Spleen (tissue), 11 donors: ENCODE results near the gene ZNF784. TPM values are rescaled to one million over a fixed set of nuclear protein-coding genes. Genes with fewer than 3 reads are reported as not detected.

ENCODE experiments used
- DNase-seq: peaks from one replicate; pipeline ENCODE4 v3.0.0-alpha.2; 2020
- H3K27ac ChIP-seq, 8 donors: fragments of 200-600 bp; sonication (generic) in 7 of 8; 1 replicate in 4 of 8; 2 replicates in 4 of 8; pipeline versions ENCODE4 v1.5.0 to v1.8.0; 2016 to 2021; ENCODE audit warnings: inconsistent platforms in 4 of 8, mild to moderate bottlenecking in 4 of 8, moderate library complexity in 1 of 8
- H3K27me3 ChIP-seq, 7 donors: fragments of 200-600 bp; sonication (generic) in 6 of 7; replicated peaks in 1 of 7; 1 replicate in 4 of 7; 2 replicates in 3 of 7; pipeline versions ENCODE4 v1.5.0 to v1.8.0; 2016 to 2021; ENCODE audit warnings: inconsistent platforms in 3 of 7, mild to moderate bottlenecking in 1 of 7
- H3K36me3 ChIP-seq, 6 donors: fragments of 200-600 bp; sonication (generic) in 5 of 6; 1 replicate in 4 of 6; 2 replicates in 2 of 6; pipeline versions ENCODE4 v1.5.0 to v1.8.0; 2016 to 2021; ENCODE audit warnings: inconsistent platforms in 2 of 6
- H3K4me1 ChIP-seq, 6 donors: fragments of 200-600 bp; sonication (generic) in 5 of 6; 1 replicate in 3 of 6; 2 replicates in 3 of 6; pipeline versions ENCODE4 v1.5.0 to v1.8.0; 2016 to 2021; ENCODE audit warnings: inconsistent platforms in 3 of 6
- H3K4me3 ChIP-seq, 8 donors: fragments of 200-600 bp; sonication (generic) in 7 of 8; 1 replicate in 4 of 8; 2 replicates in 4 of 8; pipeline versions ENCODE4 v1.5.0 to v1.8.0; 2016 to 2021; ENCODE audit warnings: inconsistent platforms in 4 of 8, mild to moderate bottlenecking in 4 of 8, moderate library complexity in 2 of 8
- H3K9me3 ChIP-seq, 8 donors: fragments of 200-600 bp; sonication (generic) in 7 of 8; 1 replicate in 4 of 8; 2 replicates in 4 of 8; pipeline versions ENCODE4 v1.5.0 to v1.8.0; 2016 to 2021; ENCODE audit warnings: inconsistent platforms in 4 of 8
- CTCF ChIP-seq, 11 experiments: fragments of 200-600 bp in 7 of 11; fragments of 450-650 bp in 4 of 11; sonication (generic) in 4 of 11; IDR thresholded peaks in 8 of 11; conservative IDR thresholded peaks in 3 of 11; 1 replicate in 7 of 11; 2 replicates in 4 of 11; pipeline versions ENCODE4 v1.4.0 to v1.8.0; 2016 to 2021; ENCODE audit warnings: antibody characterized with exemption in 11 of 11, inconsistent platforms in 4 of 11, mild to moderate bottlenecking in 1 of 11
- POLR2A ChIP-seq, 3 donors: fragments of 450-650 bp; IDR thresholded peaks; one replicate each; pipeline ENCODE4 v1.5.1; 2017; ENCODE audit warnings: antibody characterized with exemption in 3 of 3, mild to moderate bottlenecking in 1 of 3
- POLR2AphosphoS5 ChIP-seq, 3 donors: sonication (generic); formaldehyde crosslinking; IDR thresholded peaks; one replicate each; pipeline ENCODE4 v1.5.1; 2017; ENCODE audit warnings: antibody characterized with exemption in 3 of 3
- WGBS, 5 donors: extraction: QIAGEN DNeasy Blood & Tissue Kit in 3 of 5; methylation state at CpG; one replicate each; pipeline versions ENCODE4 v1.1.5 to v1.1.7; 2013 to 2018; 5-methylcytosine and 5-hydroxymethylcytosine counted together
- intact Hi-C: fragments of 100-400 bp; cut with DNase I; formaldehyde crosslinking; loops from one replicate; pipeline ENCODE4 v1.15.0; 2023; ENCODE audit warnings: low total_unique reads
- polyA plus RNA-seq, 3 donors: library from polyadenylated mRNA; stranded (reverse); fragments of 200-250 nt; gene quantifications; one replicate each; pipeline ENCODE4 v1.2.1, GENCODE V29; 2013
- total RNA-seq, 7 donors: library from RNA; depleted of rRNA in 3 of 7; stranded (reverse); fragments of >200 nt in 3 of 7; fragmentation: NEBNext Ultra II Directional in 4 of 7; extraction: Animal tissue kit (Norgen Biotek cat#: 25700) in 4 of 7; gene quantifications; one replicate each; pipeline versions ENCODE4 v1.1.0 to v1.2.1, GENCODE V29; 2016 to 2021
- donor health status: healthy with polysubstance abuse.
- donor health status: DM: no; HTN: no; CAD: no; lungs with moderate emphysema.
- donor health status: DM: no; HTN: no; CAD: no.
- donor health status: Bipolar disorder and iron deficiency.
- donor health status: healthy.
- donor health status: DM: no; HTN: no; CAD: no.
- donor health status: DM: yes; HTN: yes; CAD: no.

The ZNF784 gene
- total and polyA plus RNA-seq, 10 donors: 3.3 to 10.0 (median 6.7) TPM

DNA sequence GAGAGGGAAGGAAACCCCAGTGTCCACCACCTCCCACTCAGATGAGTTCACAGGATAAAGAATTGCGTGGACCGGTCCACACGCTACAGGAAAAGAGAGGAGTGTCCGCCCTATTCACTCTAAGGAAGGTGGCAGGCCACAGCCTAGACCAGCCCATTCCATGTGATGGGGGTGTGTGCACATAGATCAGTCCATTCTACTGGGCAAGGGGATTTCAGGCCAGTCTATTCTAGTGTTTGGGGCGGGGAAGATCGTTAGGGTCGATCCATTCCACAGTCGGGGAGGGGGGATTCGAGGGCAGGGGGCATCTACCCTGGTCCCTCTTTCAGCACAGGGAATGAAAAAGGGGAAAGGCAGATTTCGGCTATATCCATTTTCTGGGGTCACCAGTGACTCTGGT lies 32.8 kb downstream of the ZNF784 start:
- peaks cover 0 to 4% (median 0%) of the 10 kb centered on the region in 8 donors for H3K9me3 ChIP-seq
- no peak for TF ChIP-seq POLR2A (IDR thresholded peaks at IDR 0.05)
- TF ChIP-seq POLR2AphosphoS5 (IDR thresholded peaks at IDR 0.05): no peak
- TF ChIP-seq CTCF (IDR thresholded peaks at IDR 0.05 in 8 of 11, conservative IDR thresholded peaks at IDR 0.05 in 3 of 11): no peak
- no peak overlapping the region for H3K4me3 ChIP-seq
- H3K27me3 ChIP-seq: peaks cover 0 to 13% (median 0%) of the 10 kb centered on the region in 7 donors
- H3K4me1 ChIP-seq: peaks cover 11 to 18% (median 16%) of the 10 kb centered on the region in 6 donors
- no peak for DNase-seq
- WGBS, 5 donors: 81 to 95% (median 88%) methylated on average over 10 of the region's 10 CpGs
- no peak overlapping the region for H3K27ac ChIP-seq
- peaks cover 0 to 49% (median 38%) of the 10 kb centered on the region in 6 donors for H3K36me3 ChIP-seq
- intact Hi-C loops: no loop called here

- peaks cover 0 to 39% (median 28%) of the 10 kb centered on the region in 6 donors for H3K36me3 ChIP-seq
- DNase-seq: no peak
- peaks cover 0 to 22% (median 0%) of the 10 kb centered on the region in 7 donors for H3K27me3 ChIP-seq
- peaks cover 20 to 27% (median 25%) of the 10 kb centered on the region in 6 donors for H3K4me1 ChIP-seq
- no peak overlapping the region for H3K4me3 ChIP-seq
- intact Hi-C loops: no loop called here
- H3K27ac ChIP-seq: no peak overlapping the region
- TF ChIP-seq POLR2A (IDR thresholded peaks at IDR 0.05) (no peak), CTCF (IDR thresholded peaks at IDR 0.05 in 8 of 11, conservative IDR thresholded peaks at IDR 0.05 in 3 of 11) (no peak), POLR2AphosphoS5 (IDR thresholded peaks at IDR 0.05) (no peak)
- 80 to 94% (median 89%) methylated on average over 10 of the region's 10 CpGs for WGBS, 5 donors
- H3K9me3 ChIP-seq: peaks cover 0 to 3% (median 0%) of the 10 kb centered on the region in 8 donors
Observed at GRCh38 chr19:55590617-55591016, 33.7 kb downstream of the ZNF784 start.

DNA sequence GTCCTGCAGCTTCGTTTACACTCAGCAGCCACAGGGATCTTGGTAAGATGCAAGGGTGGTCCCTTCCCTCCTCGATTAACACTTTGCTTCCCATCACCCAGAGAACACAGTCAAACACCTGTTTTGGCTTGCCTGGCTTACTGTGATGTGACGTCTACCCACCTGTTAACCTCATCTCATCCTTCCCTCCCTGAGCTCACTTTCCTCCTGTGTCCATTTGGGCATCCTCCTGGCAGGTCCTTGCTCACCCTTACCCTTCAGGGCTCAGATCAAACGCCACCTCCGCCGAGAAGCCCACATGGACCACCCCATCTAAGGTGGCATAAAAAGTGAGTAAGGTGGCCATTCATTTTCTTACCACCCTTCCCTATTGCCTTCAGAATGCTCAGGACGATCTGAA lies 34.3 kb downstream of the ZNF784 start:
- Histone ChIP-seq H3K36me3 (peaks cover 0 to 34% (median 23%) of the 10 kb centered on the region in 6 donors), H3K9me3 (no peaks in the 10 kb centered on the region), H3K27me3 (peaks cover 0 to 26% (median 0%) of the 10 kb centered on the region in 7 donors), H3K27ac (no peak overlapping the region), H3K4me3 (no peak overlapping the region), H3K4me1 (peaks cover 23 to 30% (median 29%) of the 10 kb centered on the region in 6 donors)
- no peak for TF ChIP-seq CTCF (IDR thresholded peaks at IDR 0.05 in 8 of 11, conservative IDR thresholded peaks at IDR 0.05 in 3 of 11)
- WGBS, 5 donors: 63 to 78% (median 74%) methylated on average over 7 of the region's 7 CpGs
- intact Hi-C loops: no loop called here
- no peak for DNase-seq

DNA sequence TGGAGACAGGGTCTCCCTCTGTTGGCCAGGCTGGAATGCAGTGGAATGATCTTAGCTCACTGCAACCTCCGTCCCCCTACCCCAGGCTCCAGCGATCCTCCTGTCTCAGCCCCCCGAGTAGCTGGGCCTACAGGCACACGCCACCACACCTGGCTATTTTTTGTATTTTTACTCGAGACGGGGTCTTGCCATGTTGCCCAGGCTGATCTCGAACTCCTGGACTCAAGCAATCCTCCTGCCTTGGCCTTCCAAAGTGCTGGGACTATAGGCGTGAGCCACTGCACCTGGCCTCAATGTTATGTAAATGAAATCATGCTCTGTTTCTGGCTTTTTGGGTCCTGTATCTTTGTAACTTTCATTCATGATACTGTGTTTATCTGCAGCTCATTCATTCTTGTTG lies 35.6 kb downstream of the ZNF784 start:
- no peak overlapping the region for H3K4me3 ChIP-seq
- no peaks in the 10 kb centered on the region for H3K9me3 ChIP-seq
- H3K36me3 ChIP-seq: peaks cover 0 to 22% (median 16%) of the 10 kb centered on the region in 6 donors
- no peak overlapping the region for H3K27ac ChIP-seq
- peaks cover 0 to 26% (median 0%) of the 10 kb centered on the region in 7 donors for H3K27me3 ChIP-seq
- 89 to 93% (median 91%) methylated on average over 8 of the region's 8 CpGs for WGBS, 5 donors
- TF ChIP-seq POLR2A (IDR thresholded peaks at IDR 0.05) (no peak), CTCF (IDR thresholded peaks at IDR 0.05 in 8 of 11, conservative IDR thresholded peaks at IDR 0.05 in 3 of 11) (no peak), POLR2AphosphoS5 (IDR thresholded peaks at IDR 0.05) (no peak)
- intact Hi-C loops: no loop called here
- DNase-seq: no peak
- H3K4me1 ChIP-seq: peaks cover 23 to 30% (median 29%) of the 10 kb centered on the region in 6 donors
